GM21381 (cell line): ENCODE measurements around the gene C16orf96.
A peak's percentile ranks its signal among the peaks of the same experiment; 100 is the strongest.

Experiments
- ATAC-seq: cut with Tn5 transposase; IDR thresholded peaks from one replicate; pipeline ENCODE4 v1.9.1; 2021; ENCODE audit warnings: mild to moderate bottlenecking, moderate library complexity; ENCODE audit not compliant: unreplicated experiment

The C16orf96 gene

DNA sequence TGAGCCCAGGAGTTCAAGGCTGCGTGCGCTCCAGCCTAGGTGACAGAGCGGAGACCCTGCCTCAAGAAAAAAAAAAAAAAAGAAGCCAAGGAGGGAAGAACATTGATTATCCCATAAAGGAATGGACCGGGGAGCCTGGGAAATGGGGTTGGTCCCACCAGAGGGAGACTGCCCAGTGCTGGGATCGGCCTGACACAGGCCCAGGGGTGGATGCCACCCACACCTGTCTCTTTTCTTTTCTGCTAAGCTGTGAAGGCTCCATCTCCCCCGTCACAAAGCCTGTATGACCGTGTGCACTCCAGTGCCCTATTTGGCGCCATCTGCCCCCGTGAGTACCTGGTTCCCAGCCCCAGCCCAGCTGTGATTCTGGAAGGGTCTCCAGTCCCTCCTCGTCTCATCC is 42.9 kb downstream of the C16orf96 start:
- no peak for ATAC-seq

DNA sequence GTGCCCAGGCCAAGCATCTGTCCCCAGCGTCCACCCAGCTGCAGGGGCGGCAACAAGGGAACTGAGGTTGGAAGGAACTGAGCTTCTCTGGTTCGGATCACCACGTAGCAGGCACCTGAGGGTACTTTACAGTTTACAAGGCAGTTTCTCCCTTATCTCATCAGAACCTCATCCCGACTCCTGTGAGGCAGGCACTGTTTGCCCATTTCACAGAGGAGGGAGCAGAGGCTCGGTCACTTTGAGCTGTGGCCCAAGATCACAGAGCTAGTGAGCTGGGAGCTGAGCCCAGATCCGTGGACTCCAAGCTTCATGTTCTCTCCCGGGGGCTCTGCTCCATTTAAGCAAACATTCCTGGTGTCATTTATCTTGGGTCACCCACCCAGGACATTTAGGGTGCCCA is 43.4 kb downstream of the C16orf96 start:
- ATAC-seq: no peak

GRCh38 chr16:4601036-4601863 is 45.1 kb downstream of the C16orf96 start:
- no peak for ATAC-seq

DNA sequence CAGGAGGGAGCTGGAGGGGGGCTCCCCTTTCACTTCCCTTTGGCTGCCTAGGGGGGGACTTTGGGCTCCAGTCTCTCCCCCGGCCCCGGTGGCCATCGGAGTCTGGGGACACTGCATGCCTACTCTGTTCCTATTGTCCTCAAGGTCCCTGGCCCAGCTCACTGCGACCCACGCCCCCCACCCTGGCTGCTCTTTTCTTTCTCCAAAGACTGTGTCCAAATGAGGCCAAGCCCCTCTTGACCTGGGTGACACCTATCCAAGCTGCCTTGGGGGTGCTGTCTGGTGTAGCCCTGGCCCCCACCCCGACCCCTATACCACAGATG is 45.7 kb downstream of the C16orf96 start:
- no peak for ATAC-seq

DNA sequence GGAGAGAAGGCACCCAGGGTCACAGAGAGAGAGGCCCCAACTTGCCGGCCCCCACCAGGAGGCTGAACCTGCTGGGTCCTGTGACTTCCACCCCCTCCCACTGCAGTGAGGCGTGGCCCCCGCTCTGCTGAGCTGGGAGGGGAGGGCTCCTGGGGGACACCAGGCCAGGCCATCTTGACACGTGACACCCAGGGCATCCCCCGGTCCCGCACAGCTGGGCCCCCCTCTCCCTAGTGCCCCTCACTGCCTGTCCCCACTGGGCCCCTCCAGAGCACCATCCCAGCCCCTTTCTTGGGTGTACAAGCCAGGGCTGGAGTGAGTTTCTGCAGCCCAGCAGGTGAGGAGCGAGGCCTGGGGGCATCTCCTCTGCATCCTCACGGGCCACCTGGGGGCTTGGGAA is 46.2 kb downstream of the C16orf96 start:
- no peak for ATAC-seq

GRCh38 chr16:4603624-4604170 is 47.6 kb downstream of the C16orf96 start:
- no peak for ATAC-seq

- no peak for ATAC-seq
Measured at GRCh38 chr16:4604401-4604800, 48.3 kb downstream of the C16orf96 start.

DNA sequence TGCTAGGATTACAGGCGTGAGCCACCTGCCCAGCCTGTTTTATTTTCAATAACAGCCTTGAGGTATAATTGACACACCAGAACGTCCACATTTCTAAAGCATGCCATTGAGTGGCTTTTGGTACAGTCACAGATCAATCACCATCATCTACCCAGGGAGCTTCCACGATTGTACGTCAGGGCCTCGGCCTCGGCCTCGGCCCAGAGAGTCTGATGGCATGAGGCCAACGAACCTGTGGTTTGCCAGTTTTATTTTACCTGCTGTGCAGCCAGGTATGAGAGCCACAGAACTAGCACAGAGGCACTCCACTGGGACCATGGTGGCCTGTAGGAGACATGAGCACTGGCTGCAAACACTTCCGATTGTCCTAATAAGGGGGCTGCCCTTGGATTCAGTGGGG is 50.2 kb downstream of the C16orf96 start:
- ATAC-seq: no peak

DNA sequence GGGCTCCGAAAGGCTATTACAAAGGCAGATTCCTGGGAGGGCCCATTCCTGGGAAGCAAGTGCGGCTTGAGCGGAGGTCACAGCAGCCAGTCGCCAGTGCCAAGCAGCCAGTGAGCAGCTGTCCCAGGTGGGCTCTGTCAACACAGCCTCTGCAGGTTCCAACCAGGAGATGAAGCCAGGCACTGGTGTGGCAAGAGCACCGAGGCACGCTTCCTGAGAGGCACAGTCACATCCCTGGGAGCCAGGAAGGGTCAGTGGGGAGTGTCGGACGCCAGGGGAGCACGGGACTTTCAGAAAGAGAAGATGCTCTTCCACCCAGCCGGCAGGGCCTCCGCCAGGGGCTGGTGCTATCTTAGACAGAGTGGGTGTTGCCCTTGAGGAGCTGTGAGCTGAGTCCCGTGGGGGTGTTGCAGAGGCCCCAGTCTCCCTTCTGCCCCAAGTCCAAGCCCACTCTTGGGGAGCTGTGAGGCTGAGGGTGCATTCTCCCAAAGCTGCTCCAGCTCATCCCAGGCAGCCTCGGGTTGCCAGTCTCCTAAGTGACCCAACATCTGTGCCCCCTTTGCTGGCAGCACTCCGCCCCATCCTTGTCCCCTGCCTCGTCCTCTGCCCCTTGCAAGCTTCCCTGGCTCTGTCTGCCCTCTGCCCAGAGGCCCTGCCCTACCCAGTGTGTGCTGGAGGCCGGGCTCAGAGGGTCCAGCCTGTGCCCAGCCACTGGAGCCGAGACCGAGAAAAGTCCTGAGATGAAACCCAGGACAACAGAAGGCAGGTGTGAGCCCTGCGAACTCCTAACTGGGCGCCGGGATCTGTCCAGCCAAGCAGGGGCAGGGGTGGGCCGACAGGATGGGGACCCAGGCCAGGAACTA is 51.9 kb downstream of the C16orf96 start:
- no peak for ATAC-seq

- no peak for ATAC-seq
Measured at GRCh38 chr16:4608704-4608980, 52.5 kb downstream of the C16orf96 start.

- ATAC-seq: no peak
Measured at GRCh38 chr16:4609200-4610010, 53.3 kb downstream of the C16orf96 start.

DNA sequence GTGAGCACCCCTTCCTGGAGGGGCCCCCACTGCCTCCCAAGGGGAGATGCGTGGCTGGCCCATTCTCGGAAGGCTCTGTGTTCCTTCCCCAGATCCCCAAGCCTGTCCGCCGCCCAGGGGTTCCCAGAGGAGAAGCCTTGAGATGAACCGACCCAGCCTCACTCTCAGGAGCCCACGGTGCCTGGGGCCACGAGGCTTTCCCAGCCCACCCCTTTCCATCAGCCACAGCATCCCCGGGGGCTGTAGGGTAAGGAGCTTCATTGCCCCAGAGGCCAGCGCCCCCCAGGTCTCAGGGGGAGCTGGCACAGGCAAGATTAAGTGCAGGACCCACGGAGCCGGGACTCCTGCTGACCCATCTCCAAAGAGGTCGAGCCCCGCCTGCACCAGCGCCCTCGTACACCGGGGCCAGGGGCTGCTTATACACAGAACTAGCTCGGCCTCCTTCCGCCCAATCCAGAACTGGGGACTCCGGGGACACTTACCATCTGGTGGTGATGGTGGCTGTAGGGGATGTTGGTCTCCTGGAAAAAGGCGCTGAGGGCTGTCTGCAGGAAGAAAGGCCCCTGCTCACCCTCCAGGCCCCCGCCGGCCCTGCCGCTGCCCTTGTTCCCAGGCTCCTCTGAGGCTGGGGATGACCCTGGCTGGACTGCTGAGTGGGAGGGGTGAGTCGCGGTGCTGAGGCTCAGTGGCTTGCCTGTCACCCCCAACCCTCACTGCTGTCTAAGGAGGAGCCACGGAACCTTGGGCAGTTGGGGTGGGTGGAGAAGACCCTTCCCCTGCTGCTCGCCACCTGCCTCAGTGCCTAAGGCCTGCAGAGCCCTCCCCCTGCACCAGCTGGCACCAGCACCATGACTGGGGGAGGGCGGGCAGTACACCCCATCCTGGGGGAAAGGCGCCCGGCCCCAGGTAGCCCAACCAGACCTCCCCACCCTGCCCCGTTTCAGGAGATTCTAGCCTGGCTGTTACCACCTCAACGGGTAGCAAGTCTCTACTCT is 54.2 kb downstream of the C16orf96 start:
- no peak for ATAC-seq

- no peak for ATAC-seq
Measured at GRCh38 chr16:4611337-4612021, 55.3 kb downstream of the C16orf96 start.

DNA sequence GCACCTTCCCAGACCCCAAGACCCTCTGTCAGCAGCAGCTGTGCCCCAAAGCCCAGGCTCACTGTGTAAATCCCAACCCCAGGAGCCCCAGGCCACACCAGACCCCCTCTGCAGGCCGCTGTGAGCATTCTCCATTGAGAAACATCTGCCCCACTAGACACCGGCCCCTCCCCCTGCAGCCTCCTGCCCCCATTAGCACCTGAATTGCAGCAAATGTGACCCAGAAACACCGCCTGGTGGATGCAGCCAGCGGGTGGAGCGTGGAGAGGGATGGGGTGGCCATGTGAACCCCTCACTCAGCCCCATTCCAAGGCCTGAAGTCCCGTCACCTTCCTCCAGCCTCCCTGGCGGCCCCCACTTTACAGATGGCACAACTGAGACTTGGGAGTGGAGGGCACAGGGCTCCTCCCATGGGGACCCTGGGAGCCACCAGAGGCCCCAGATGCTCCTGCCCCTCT is 56.4 kb downstream of the C16orf96 start:
- ATAC-seq: no peak

DNA sequence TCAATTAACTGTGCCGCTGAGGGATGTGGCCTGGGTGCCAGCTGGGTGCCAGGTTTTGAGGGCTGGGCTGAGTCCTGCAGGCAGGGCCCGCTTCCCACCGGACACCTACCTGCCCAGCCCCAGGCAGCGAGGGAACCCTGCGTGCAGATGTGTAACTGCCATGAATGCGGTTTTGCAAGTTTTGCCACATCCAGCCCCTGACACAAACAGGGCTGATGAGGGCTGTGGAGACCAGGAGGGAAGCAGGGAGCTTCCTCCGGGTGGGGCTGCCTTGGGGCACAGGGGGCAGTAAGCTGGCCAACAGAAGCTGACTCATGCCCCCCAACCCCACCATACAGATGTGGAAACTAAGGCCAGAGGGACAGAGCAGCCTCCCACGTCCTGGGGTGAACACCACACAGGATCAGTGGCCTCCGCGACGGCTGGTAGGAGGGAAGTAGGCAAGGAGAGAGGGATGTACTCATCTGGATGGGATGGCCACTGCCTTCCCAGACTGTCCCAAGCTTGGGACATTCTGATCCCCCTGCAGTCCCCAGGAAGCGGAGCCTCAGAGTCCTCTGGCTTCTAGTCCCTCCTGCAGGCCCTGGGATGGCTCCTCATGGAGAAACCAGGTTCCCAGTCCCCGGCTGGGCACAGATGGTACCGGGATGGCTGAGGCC is 57.0 kb downstream of the C16orf96 start:
- no peak for ATAC-seq

GRCh38 chr16:4613636-4614570 is 57.8 kb downstream of the C16orf96 start:
- ATAC-seq: no peak

GRCh38 chr16:4614571-4615383 is 58.6 kb downstream of the C16orf96 start, which contains the start of gene UBALD1:
UBALD1 (minus strand) TSS chr16:4614888; CDS start chr16:4614797, 91 bp downstream.
- peak; percentile 59 for ATAC-seq
